Smooth muscle cell (in vitro differentiated cells): Measurements from ENCODE around the gene G0S2. TPM values are rescaled to one million over a fixed set of nuclear protein-coding genes. Genes with fewer than 3 reads are reported as not detected.

Experiments
- DNase-seq: peaks from one replicate; lab custom pipeline; 2025; ENCODE audit not compliant: unreplicated experiment; lab: John Stamatoyannopoulos, UW
- H2AFZ ChIP-seq: fragments of 200-600 bp; sonication (generic); 2 replicates; pipeline ENCODE4 v1.6.0; 2016; ENCODE audit warnings: antibody characterized with exemption, low read depth, mild to moderate bottlenecking
- H3F3A ChIP-seq: fragments of 200-600 bp; sonication (generic); 2 replicates; pipeline ENCODE4 v1.6.0; 2017; ENCODE audit warnings: antibody characterized with exemption, low read depth
- H3K27ac ChIP-seq: fragments of 200-600 bp; sonication (generic); 2 replicates; pipeline ENCODE4 v1.5.1; 2016; ENCODE audit warnings: low read depth, mild to moderate bottlenecking
- H3K27me3 ChIP-seq: fragments of 200-600 bp; sonication (generic); 2 replicates; pipeline ENCODE4 v1.6.1; 2016; ENCODE audit warnings: low read depth, mild to moderate bottlenecking
- H3K36me3 ChIP-seq: fragments of 200-600 bp; sonication (generic); 2 replicates; pipeline ENCODE4 v1.5.1; 2016; ENCODE audit warnings: low read depth
- H3K4me1 ChIP-seq: fragments of 200-600 bp; sonication (generic); 2 replicates; pipeline ENCODE4 v1.5.1; 2016; ENCODE audit warnings: low read depth
- H3K4me2 ChIP-seq: fragments of 200-600 bp; sonication (generic); 2 replicates; pipeline ENCODE4 v1.6.0; 2016; ENCODE audit warnings: mild to moderate bottlenecking
- H3K4me3 ChIP-seq: fragments of 200-600 bp; sonication (generic); 2 replicates; pipeline ENCODE4 v1.5.1; 2016; ENCODE audit warnings: mild to moderate bottlenecking
- H3K79me2 ChIP-seq: fragments of 200-600 bp; sonication (generic); 2 replicates; pipeline ENCODE4 v1.6.0; 2016; ENCODE audit warnings: low read depth, mild to moderate bottlenecking
- H3K9ac ChIP-seq: fragments of 200-600 bp; sonication (generic); 2 replicates; pipeline ENCODE4 v1.6.0; 2016; ENCODE audit warnings: low read depth
- H3K9me3 ChIP-seq: fragments of 200-600 bp; sonication (generic); replicated peaks from 2 replicates; pipeline ENCODE4 v1.5.1; 2016; ENCODE audit warnings: low read depth
- H4K20me1 ChIP-seq: fragments of 200-600 bp; sonication (generic); 2 replicates; pipeline ENCODE4 v1.6.0; 2016; ENCODE audit warnings: low read depth
- CTCF ChIP-seq: fragments of 200-600 bp; sonication (generic); IDR thresholded peaks from 2 replicates; pipeline ENCODE4 v1.5.1; 2017; ENCODE audit warnings: borderline replicate concordance, mild to moderate bottlenecking, antibody characterized with exemption; ENCODE audit not compliant: insufficient read depth, poor library complexity, severe bottlenecking
- WGBS: methylation state at CpG from one replicate; pipeline ENCODE4 v1.1.7; 2016; ENCODE audit warnings: low lambda C conversion rate; 5-methylcytosine and 5-hydroxymethylcytosine counted together
- polyA plus RNA-seq: library from polyadenylated mRNA; unstranded; fragments of >200 nt; fragmentation: Nextera tagmentation; extraction: Ambion mirVana; gene quantifications from 2 replicates; pipeline ENCODE4 v1.2.1, GENCODE V29; 2016
- total RNA-seq: library from RNA; depleted of rRNA; stranded (reverse); fragments of >200 nt; gene quantifications from 2 replicates; pipeline ENCODE4 v1.2.3, GENCODE V29; 2014

G0S2 gene
- total and polyA plus RNA-seq, 2 experiments from 2014 or later, result 5.7 to 7.6 TPM

GRCh38 chr1:209706622-209707021, 31.4 kb downstream of the G0S2 start:
- 94% methylated on average over 3 of the region's 3 CpGs for WGBS

GRCh38 chr1:209707308-209707707, 32.1 kb downstream of the G0S2 start:
- DNase-seq, result no peak
- Histone ChIP-seq H2AFZ (no peak overlapping the region), H3K79me2 (no peaks in the 10 kb centered on the region), H3K4me2 (no peak overlapping the region), H3F3A (no peaks in the 10 kb centered on the region), H3K9ac (no peak overlapping the region), H3K27me3 (peaks cover 7% of the 10 kb centered on the region), H3K27ac (no peak overlapping the region), H3K36me3 (no peaks in the 10 kb centered on the region), H4K20me1 (no peaks in the 10 kb centered on the region), H3K4me3 (no peak overlapping the region), H3K4me1 (no peaks in the 10 kb centered on the region), H3K9me3 (no peaks in the 10 kb centered on the region)
- no peak for TF ChIP-seq CTCF
- WGBS, result 83% methylated on average over 1 of the region's 1 CpG

More at GRCh38 chr1:209706622-209707021, 31.4 kb downstream of the G0S2 start:
- Histone ChIP-seq H4K20me1 (no peaks in the 10 kb centered on the region), H3K4me2 (no peak overlapping the region), H3K4me1 (no peaks in the 10 kb centered on the region), H3K9ac (no peak overlapping the region), H3F3A (no peaks in the 10 kb centered on the region), H3K27ac (no peak overlapping the region), H3K4me3 (no peak overlapping the region), H3K27me3 (peaks cover 4% of the 10 kb centered on the region), H3K36me3 (no peaks in the 10 kb centered on the region), H3K9me3 (no peaks in the 10 kb centered on the region), H3K79me2 (no peaks in the 10 kb centered on the region), H2AFZ (no peak overlapping the region)
- DNase-seq, result no peak
- no peak for TF ChIP-seq CTCF

GRCh38 chr1:209708297-209708696, 33.1 kb downstream of the G0S2 start:
- WGBS, result 55% methylated on average over 4 of the region's 4 CpGs
- TF ChIP-seq CTCF, result no peak
- no peak overlapping the region for H3K9ac ChIP-seq

GRCh38 chr1:209710093-209710492, 34.9 kb downstream of the G0S2 start:
- Histone ChIP-seq H4K20me1 (no peaks in the 10 kb centered on the region), H3F3A (no peaks in the 10 kb centered on the region), H3K36me3 (no peaks in the 10 kb centered on the region), H3K27me3 (peaks cover 7% of the 10 kb centered on the region), H3K4me2 (no peak overlapping the region), H3K9me3 (no peaks in the 10 kb centered on the region), H3K4me3 (no peak overlapping the region), H3K79me2 (no peaks in the 10 kb centered on the region), H2AFZ (no peak overlapping the region), H3K9ac (no peak overlapping the region), H3K4me1 (no peaks in the 10 kb centered on the region), H3K27ac (no peak overlapping the region)
- no peak for DNase-seq
- 79% methylated on average over 2 of the region's 2 CpGs for WGBS
- no peak for TF ChIP-seq CTCF

More at GRCh38 chr1:209708297-209708696, 33.1 kb downstream of the G0S2 start:
- no peaks in the 10 kb centered on the region for H4K20me1 ChIP-seq
- no peaks in the 10 kb centered on the region for H3K9me3 ChIP-seq
- no peaks in the 10 kb centered on the region for H3F3A ChIP-seq
- H3K4me1 ChIP-seq, result no peaks in the 10 kb centered on the region
- H2AFZ ChIP-seq, result no peak overlapping the region
- DNase-seq, result no peak
- H3K27me3 ChIP-seq, result peaks cover 7% of the 10 kb centered on the region
- no peaks in the 10 kb centered on the region for H3K36me3 ChIP-seq
- no peak overlapping the region for H3K27ac ChIP-seq
- no peaks in the 10 kb centered on the region for H3K79me2 ChIP-seq
- no peak overlapping the region for H3K4me3 ChIP-seq
- no peak overlapping the region for H3K4me2 ChIP-seq
